Endothelial cell of umbilical vein (primary cell): ENCODE results near the gene CACNA2D3. TPM values are rescaled to one million over a fixed set of nuclear protein-coding genes. Genes with fewer than 3 reads are reported as not detected.

Experiments used
- BruUV-seq: library from RNA; stranded (reverse); fragments of 400-500 nt; replicated peaks from 2 replicates; lab custom pipeline; 2021; lab: Mats Ljungman, UMichigan
- CTCF ChIA-PET: fragments of 300-600, 350-600 bp; sonication (Branson Sonifier 250); formaldehyde crosslinking; loops from one replicate; lab custom pipeline; 2021; ENCODE audit warnings: antibody characterized with exemption, inconsistent platforms; lab: Charles Lee
- POLR2A ChIA-PET: fragments of 300-600, 350-600 bp; sonication (Branson Sonifier 250); formaldehyde crosslinking; loops from one replicate; lab custom pipeline; 2021; ENCODE audit warnings: antibody characterized with exemption, inconsistent platforms; lab: Charles Lee
- DNase-seq: peaks from one replicate; pipeline ENCODE4 v3.0.0-alpha.2; 2011; ENCODE audit warnings: low read depth, low spot score
- FAIRE-seq: peaks from 2 replicates; lab custom pipeline; 2011; peaks lifted over from hg19 to GRCh38; lab: Jason Lieb, UNC
- H2AFZ ChIP-seq: 2 replicates; pipeline ENCODE4 v1.6.0; 2012; ENCODE audit warnings: low read depth, low read length, control low read depth, inconsistent platforms
- H3K27ac ChIP-seq: 2 replicates; pipeline ENCODE4 v1.5.1; 2011; ENCODE audit warnings: low read depth, mild to moderate bottlenecking, control low read depth, low read length, moderate library complexity; ENCODE audit not compliant: insufficient read depth
- H3K27me3 ChIP-seq, 2 experiments: 2 replicates each; pipeline versions ENCODE4 v1.6.0 to v1.6.1; 2011; ENCODE audit warnings: low read length in 2 of 2, mixed read lengths in 1 of 2; ENCODE audit not compliant: control insufficient read depth in 2 of 2, insufficient read depth in 2 of 2
- H3K36me3 ChIP-seq, 2 experiments: 2 replicates in 1 of 2; 3 replicates in 1 of 2; pipeline ENCODE4 v1.5.1; 2011; ENCODE audit warnings: low read length in 2 of 2, mild to moderate bottlenecking in 1 of 2, moderate library complexity in 1 of 2; ENCODE audit not compliant: control insufficient read depth in 2 of 2, insufficient read depth in 2 of 2; ENCODE audit errors: extremely low read depth in 1 of 2
- H3K4me1 ChIP-seq: 3 replicates; pipeline ENCODE4 v1.5.1; 2011; ENCODE audit warnings: mild to moderate bottlenecking, low read length; ENCODE audit not compliant: control insufficient read depth, insufficient read depth; ENCODE audit errors: extremely low read depth
- H3K4me2 ChIP-seq: 2 replicates; pipeline ENCODE4 v1.6.1; 2011; ENCODE audit warnings: low read length, control low read depth, mixed read lengths; ENCODE audit not compliant: insufficient read depth
- H3K4me3 ChIP-seq, 3 experiments: fragments of 200-600 bp in 1 of 3; sonication (generic), shearing (Covaris generic) in 1 of 3; replicated peaks in 1 of 3; 2 replicates each; pipeline ENCODE4 v1.5.1; 2011 to 2016; ENCODE audit warnings: control low read depth in 3 of 3, low read length in 3 of 3, mild to moderate bottlenecking in 2 of 3, inconsistent platforms in 1 of 3, low read depth in 1 of 3, moderate library complexity in 1 of 3; ENCODE audit not compliant: insufficient read depth in 1 of 3
- H3K79me2 ChIP-seq: 2 replicates; pipeline ENCODE4 v1.6.0; 2012; ENCODE audit warnings: low read length, inconsistent platforms; ENCODE audit not compliant: control insufficient read depth, insufficient read depth
- H3K9ac ChIP-seq: replicated peaks from 2 replicates; pipeline ENCODE3; 2011; ENCODE audit warnings: low read length, control low read depth; ENCODE audit not compliant: insufficient read depth; ENCODE audit errors: extremely low read depth
- H3K9me1 ChIP-seq: replicated peaks from 3 replicates; pipeline ENCODE4 v1.6.0; 2011; ENCODE audit warnings: mild to moderate bottlenecking, low read length; ENCODE audit not compliant: control insufficient read depth, insufficient read depth; ENCODE audit errors: extremely low read depth
- H3K9me3 ChIP-seq: replicated peaks from 2 replicates; pipeline ENCODE4 v1.5.1; 2012; ENCODE audit warnings: low read length, inconsistent platforms; ENCODE audit not compliant: control insufficient read depth, insufficient read depth
- H4K20me1 ChIP-seq: replicated peaks from 2 replicates; pipeline ENCODE3; 2011; ENCODE audit warnings: mild to moderate bottlenecking, low read length; ENCODE audit not compliant: control insufficient read depth, insufficient read depth; ENCODE audit errors: extremely low read depth
- EZH2 ChIP-seq: IDR thresholded peaks from 2 replicates; pipeline ENCODE4 v1.6.1; 2012; ENCODE audit warnings: borderline replicate concordance, low read depth, mild to moderate bottlenecking, moderate library complexity, low read length, inconsistent platforms; ENCODE audit not compliant: severe bottlenecking
- FOS ChIP-seq: IDR thresholded peaks from 2 replicates; pipeline ENCODE4 v1.6.1; 2011; ENCODE audit warnings: mild to moderate bottlenecking, low read length, moderate library complexity, borderline replicate concordance; ENCODE audit not compliant: insufficient read depth
- GATA2 ChIP-seq: IDR thresholded peaks from 2 replicates; pipeline ENCODE4 v1.7.0; 2011; ENCODE audit warnings: low read depth, mild to moderate bottlenecking, moderate library complexity, mixed read lengths, low read length; ENCODE audit not compliant: insufficient read length, insufficient read depth
- JUN ChIP-seq: IDR thresholded peaks from 2 replicates; pipeline ENCODE4 v1.6.1; 2011; ENCODE audit warnings: borderline replicate concordance, low read depth; ENCODE audit not compliant: insufficient read length, insufficient read depth
- MYC ChIP-seq: IDR thresholded peaks from one replicate; pipeline ENCODE4 v1.6.1; 2011; ENCODE audit warnings: mild to moderate bottlenecking, low read depth, low read length
- POLR2A ChIP-seq: IDR thresholded peaks from 2 replicates; pipeline ENCODE4 v1.6.1; 2012; ENCODE audit warnings: low read depth, mild to moderate bottlenecking, control low read depth, low read length
- POLR2AphosphoS5 ChIP-seq: IDR thresholded peaks from 2 replicates; pipeline ENCODE4 v1.6.1; 2012; ENCODE audit warnings: low read depth, mild to moderate bottlenecking, control low read depth, low read length, moderate library complexity; ENCODE audit not compliant: insufficient read depth
- dilution Hi-C: fragments of 300-500 bp; cut with MboI; formaldehyde crosslinking; loops from one replicate; pipeline ENCODE4 v1.15.0; 2019; ENCODE audit warnings: low sequenced_read_pairs; ENCODE audit not compliant: extremely low pct_ligation_motif_present
- intact Hi-C: fragments of 100-400 bp; cut with micrococcal nuclease; formaldehyde crosslinking; loops from one replicate; pipeline ENCODE4 v1.10.0; 2022
- polyA plus RNA-seq, 4 experiments: library from polyadenylated mRNA; depleted of rRNA in 3 of 4; stranded (reverse) in 3 of 4; unstranded in 1 of 4; fragments of >200 nt; gene quantifications; 2 replicates each; pipeline versions ENCODE4 v1.2.1 to v1.2.3, GENCODE V29; 2011 to 2012; ENCODE audit warnings: missing spikeins in 1 of 4
- total RNA-seq: library from RNA; stranded (reverse); gene quantifications from 2 replicates; pipeline ENCODE4 v1.2.3, GENCODE V29; 2021
- TF ChIP-seq, protein P1 (sequence below): IDR thresholded peaks from 2 replicates; pipeline ENCODE4 v1.6.1; 2011; ENCODE audit not compliant: insufficient read depth, insufficient read length
- TF ChIP-seq, protein P2 (sequence below), 2 donors: IDR thresholded peaks; 1 replicate in 1 of 2; 2 replicates in 1 of 2; pipeline ENCODE4 v1.5.1; 2011; ENCODE audit warnings: low read length in 2 of 2, mild to moderate bottlenecking in 2 of 2, moderate library complexity in 2 of 2, control low read depth in 1 of 2, inconsistent platforms in 1 of 2, low read depth in 1 of 2; ENCODE audit not compliant: insufficient read depth in 1 of 2; ENCODE audit errors: extremely low read depth in 1 of 2

The CACNA2D3 gene
- total and polyA plus RNA-seq, 2 donors (not counting 3 experiments of a cell fraction or from before 2014, with no cell fraction given): not detected

DNA sequence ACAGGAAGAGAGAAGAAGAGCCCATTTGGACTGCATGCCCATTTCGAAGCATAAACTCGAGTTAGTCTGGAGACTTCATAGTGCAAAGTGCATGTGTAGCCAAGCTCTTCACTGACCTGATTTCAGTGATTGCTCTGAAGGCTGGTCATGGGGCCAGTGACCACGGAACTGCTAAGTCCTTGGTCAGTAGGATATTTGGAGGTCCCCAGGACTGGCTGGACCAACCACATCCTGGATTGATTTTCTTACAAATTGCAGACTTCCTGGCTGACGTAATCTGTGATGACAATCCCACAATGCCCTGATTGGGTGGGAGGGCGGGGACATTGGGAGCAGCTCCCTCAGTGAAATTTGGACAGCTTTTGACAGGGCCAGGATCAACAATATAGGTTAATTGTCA, 233.4 kb downstream of the CACNA2D3 start:
- Histone ChIP-seq H3K4me3 (no peak overlapping the region), H3K4me1 (no peaks in the 10 kb centered on the region), H3K9me3 (peaks cover 2% of the 10 kb centered on the region), H2AFZ (no peak overlapping the region), H3K9ac (no peak overlapping the region), H3K27ac (no peak overlapping the region), H3K79me2 (no peaks in the 10 kb centered on the region), H3K9me1 (no peaks in the 10 kb centered on the region), H4K20me1 (no peaks in the 10 kb centered on the region), H3K4me2 (no peak overlapping the region), H3K36me3 (no peaks in the 10 kb centered on the region), H3K27me3 (no peaks in the 10 kb centered on the region)
- CTCF ChIA-PET: no interaction called here
- dilution Hi-C loops: no loop called here
- DNase-seq (no peak), FAIRE-seq (no peak)
- TF ChIP-seq, protein P1, sequence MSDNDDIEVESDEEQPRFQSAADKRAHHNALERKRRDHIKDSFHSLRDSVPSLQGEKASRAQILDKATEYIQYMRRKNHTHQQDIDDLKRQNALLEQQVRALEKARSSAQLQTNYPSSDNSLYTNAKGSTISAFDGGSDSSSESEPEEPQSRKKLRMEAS: no peak
- TF ChIP-seq JUN (no peak), FOS (no peak), EZH2 (no peak), GATA2 (no peak), POLR2A (no peak), MYC (no peak), POLR2AphosphoS5 (no peak)
- TF ChIP-seq, protein P2, sequence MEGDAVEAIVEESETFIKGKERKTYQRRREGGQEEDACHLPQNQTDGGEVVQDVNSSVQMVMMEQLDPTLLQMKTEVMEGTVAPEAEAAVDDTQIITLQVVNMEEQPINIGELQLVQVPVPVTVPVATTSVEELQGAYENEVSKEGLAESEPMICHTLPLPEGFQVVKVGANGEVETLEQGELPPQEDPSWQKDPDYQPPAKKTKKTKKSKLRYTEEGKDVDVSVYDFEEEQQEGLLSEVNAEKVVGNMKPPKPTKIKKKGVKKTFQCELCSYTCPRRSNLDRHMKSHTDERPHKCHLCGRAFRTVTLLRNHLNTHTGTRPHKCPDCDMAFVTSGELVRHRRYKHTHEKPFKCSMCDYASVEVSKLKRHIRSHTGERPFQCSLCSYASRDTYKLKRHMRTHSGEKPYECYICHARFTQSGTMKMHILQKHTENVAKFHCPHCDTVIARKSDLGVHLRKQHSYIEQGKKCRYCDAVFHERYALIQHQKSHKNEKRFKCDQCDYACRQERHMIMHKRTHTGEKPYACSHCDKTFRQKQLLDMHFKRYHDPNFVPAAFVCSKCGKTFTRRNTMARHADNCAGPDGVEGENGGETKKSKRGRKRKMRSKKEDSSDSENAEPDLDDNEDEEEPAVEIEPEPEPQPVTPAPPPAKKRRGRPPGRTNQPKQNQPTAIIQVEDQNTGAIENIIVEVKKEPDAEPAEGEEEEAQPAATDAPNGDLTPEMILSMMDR (IDR thresholded peaks at IDR 0.05; ENCODE audit: extremely low read depth in 1 of 2, insufficient read depth in 1 of 2, low read depth in 1 of 2, low read length in 2 of 2): no peak
- POLR2A ChIA-PET: no interaction called here
- no TSS peak for BruUV-seq
- intact Hi-C loops: no loop called here
